Right lobe of liver (tissue), 4 donors: ENCODE data around the gene VPS35L.

Experiments used
- POLR2A ChIP-seq: fragments of 450-650 bp; IDR thresholded peaks from one replicate; pipeline ENCODE4 v1.6.1; 2017; ENCODE audit warnings: antibody characterized with exemption, mild to moderate bottlenecking
- TF ChIP-seq, protein P1 (sequence below), 4 donors: fragments of 200-600 bp in 3 of 4; fragments of 450-650 bp in 1 of 4; IDR thresholded peaks; one replicate each; pipeline versions ENCODE4 v1.5.1 to v1.8.0; 2016 to 2022; ENCODE audit warnings: antibody characterized with exemption in 4 of 4, mild to moderate bottlenecking in 2 of 4
- donor health status: DM: no; HTN: no; CAD: no.
- donor health status: DM: no; HTN: no; CAD: no.
- donor health status: DM: no; HTN: yes; CAD: no.

DNA sequence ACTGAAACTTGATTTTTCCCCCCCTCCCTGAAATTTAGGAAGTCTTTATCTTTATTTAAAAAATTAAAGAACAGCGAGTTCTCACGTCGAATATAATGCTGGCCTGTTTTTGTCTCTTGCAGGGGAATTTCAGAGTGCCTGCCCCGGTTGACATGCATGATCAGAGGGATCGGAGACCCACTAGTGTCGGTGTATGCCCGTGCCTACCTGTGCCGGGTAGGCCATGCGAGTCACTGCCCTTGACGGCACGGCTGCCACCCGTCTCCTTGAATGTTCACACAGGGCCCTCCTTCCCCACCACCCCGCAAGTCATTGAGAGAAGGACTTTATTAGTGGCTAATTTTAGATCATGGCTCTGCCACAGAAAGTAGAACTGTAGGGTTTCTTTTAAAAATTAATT lies 54.7 kb downstream of the VPS35L start:
- TF ChIP-seq, protein P1, sequence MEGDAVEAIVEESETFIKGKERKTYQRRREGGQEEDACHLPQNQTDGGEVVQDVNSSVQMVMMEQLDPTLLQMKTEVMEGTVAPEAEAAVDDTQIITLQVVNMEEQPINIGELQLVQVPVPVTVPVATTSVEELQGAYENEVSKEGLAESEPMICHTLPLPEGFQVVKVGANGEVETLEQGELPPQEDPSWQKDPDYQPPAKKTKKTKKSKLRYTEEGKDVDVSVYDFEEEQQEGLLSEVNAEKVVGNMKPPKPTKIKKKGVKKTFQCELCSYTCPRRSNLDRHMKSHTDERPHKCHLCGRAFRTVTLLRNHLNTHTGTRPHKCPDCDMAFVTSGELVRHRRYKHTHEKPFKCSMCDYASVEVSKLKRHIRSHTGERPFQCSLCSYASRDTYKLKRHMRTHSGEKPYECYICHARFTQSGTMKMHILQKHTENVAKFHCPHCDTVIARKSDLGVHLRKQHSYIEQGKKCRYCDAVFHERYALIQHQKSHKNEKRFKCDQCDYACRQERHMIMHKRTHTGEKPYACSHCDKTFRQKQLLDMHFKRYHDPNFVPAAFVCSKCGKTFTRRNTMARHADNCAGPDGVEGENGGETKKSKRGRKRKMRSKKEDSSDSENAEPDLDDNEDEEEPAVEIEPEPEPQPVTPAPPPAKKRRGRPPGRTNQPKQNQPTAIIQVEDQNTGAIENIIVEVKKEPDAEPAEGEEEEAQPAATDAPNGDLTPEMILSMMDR (IDR thresholded peaks at IDR 0.05): no peak
- TF ChIP-seq POLR2A: no peak
